Stimulated activated naive CD8-positive, alpha-beta T cell treated with anti-CD3 and anti-CD28 coated beads, Interleukin-15, Interleukin-2, amounts not matched to agents 100 ng/mL and 50 ng/mL, for 24 hours (primary cell): ENCODE data around the gene PPP1R13B.

ENCODE experiments used
- H3K27ac Mint-ChIP-seq: one replicate; pipeline ENCODE4 v1.8.0; 2021; ENCODE audit warnings: mild to moderate bottlenecking, mixed read lengths
- H3K27me3 Mint-ChIP-seq: one replicate; pipeline ENCODE4 v1.8.0; 2021; ENCODE audit warnings: mixed read lengths
- H3K36me3 Mint-ChIP-seq: one replicate; pipeline ENCODE4 v1.8.0; 2021; ENCODE audit warnings: low read depth, mixed read lengths
- H3K4me1 Mint-ChIP-seq: one replicate; pipeline ENCODE4 v1.8.0; 2021; ENCODE audit warnings: low read depth, mixed read lengths
- H3K4me3 Mint-ChIP-seq: one replicate; pipeline ENCODE4 v1.8.0; 2021; ENCODE audit warnings: mild to moderate bottlenecking, mixed read lengths
- H3K9me3 Mint-ChIP-seq: one replicate; pipeline ENCODE4 v1.8.0; 2021; ENCODE audit warnings: mixed read lengths

The PPP1R13B gene

DNA sequence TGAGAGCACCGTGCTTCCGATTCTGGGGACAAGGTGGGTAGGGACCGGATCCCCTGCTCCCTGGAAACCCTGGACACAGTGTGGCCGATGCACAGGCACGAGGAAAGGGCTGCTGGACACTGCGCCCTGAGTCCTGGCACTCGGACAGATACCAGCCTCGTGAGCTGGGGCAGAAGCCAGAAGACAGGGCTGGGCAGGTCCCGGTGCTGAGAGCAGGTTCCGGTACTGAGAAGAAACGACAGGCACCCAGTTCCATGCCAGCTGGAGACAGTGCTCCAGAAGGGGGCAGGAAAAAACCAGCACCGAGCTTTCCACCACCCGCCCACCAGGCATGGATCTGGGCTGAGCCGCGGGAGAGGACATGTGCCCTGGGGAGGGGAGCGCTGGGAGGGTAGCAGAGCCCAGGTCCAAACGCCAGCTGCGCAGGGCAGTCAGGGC, 138.6 kb downstream of the PPP1R13B start:
- H3K9me3 Mint-ChIP-seq, result no peaks in the 10 kb centered on the region
- no peak overlapping the region for H3K4me3 Mint-ChIP-seq
- H3K27ac Mint-ChIP-seq, result peak overlapping the region; percentile 67
- H3K4me1 Mint-ChIP-seq, result peaks cover 12% of the 10 kb centered on the region
- H3K36me3 Mint-ChIP-seq, result peaks cover 39% of the 10 kb centered on the region
- H3K27me3 Mint-ChIP-seq, result no peaks in the 10 kb centered on the region

DNA sequence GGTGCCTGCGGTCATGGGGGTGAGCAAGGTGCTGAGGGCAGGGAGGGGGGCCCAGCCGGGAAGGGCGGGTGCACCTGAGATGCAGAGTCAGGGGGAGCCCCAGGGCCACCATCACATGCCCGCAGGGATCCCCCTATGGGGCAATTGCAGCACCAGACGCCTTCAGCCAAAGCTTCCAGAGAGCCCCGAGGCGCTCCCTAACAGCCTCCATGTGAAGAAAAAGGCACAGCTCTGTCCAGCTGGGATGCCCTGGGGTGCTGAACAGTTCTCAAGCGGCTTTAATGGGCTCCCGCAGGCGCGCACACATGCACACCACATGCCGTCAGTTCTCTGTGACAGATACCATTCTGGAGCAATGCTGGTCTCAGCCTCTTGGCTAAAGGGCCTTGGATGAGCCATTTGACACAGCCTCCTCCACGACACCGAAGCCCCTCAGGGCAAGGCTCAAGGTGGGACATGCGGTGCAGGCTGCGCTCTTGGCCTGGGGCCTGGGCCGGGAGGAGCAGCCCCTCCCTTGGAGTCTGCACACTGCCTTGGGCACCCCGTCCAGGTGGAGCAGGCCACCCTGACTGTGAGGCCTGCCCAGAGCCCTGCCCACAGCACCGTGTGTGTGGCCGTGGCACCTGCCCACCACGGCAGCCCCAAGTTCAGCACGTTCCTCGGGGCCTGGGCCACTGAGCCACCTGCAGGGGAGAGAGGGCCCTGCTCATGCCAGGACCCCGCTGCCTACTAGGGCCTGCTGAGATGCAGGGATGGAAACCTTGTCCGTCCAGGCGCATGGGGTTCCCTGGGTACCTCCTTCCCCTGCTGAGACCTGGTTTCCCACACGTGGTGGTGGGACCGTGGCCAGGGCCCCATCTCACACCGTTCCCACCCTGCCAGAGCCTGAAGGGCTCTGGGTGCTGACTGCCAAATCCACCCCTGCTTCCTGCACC, 139.8 kb downstream of the PPP1R13B start:
- Mint-ChIP-seq H3K9me3 (no peaks in the 10 kb centered on the region), H3K4me3 (no peak overlapping the region), H3K36me3 (peaks cover 48% of the 10 kb centered on the region), H3K4me1 (peaks cover under 1% of the 10 kb centered on the region), H3K27me3 (no peaks in the 10 kb centered on the region), H3K27ac (no peak overlapping the region)

DNA sequence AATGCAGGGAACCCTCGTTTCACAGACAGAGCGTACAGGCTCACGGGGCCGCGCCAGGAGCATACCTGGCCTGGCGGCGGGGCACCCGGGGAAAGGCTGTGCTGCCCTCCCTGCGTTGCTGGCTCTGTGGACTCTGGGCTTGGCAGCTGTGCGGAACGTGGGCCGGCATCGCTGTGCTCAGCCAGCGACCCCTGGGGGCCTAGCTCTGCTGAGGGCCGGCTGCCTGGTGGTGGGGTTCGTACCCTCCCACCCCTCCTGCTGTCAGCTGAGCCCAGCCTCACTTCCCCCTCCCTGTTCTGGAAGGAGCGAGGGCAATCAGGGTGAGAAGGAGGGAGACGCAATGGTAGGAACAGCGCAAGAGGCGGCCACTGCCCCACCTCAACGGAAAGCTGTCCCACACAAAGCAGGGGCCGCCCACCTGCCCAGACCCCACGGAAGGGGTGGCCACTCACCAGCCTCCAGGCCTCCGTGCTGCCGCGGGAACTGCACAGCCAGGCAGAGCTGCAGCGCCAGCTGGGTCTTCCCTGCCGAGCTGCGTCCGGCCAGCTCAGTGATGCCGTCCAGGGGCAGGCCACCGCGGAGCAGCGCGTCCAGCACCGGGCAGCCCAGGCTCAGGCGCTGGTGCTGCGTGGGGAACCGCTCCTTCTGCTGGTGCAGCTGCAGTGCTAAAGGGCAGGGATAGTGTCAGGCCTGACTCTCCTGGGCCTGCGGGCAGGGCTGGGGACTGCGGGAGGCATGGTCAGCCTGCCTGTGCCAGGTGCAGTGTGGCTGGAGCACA, 140.6 kb downstream of the PPP1R13B start:
- H3K4me1 Mint-ChIP-seq, result no peaks in the 10 kb centered on the region
- no peak overlapping the region for H3K27ac Mint-ChIP-seq
- no peaks in the 10 kb centered on the region for H3K9me3 Mint-ChIP-seq
- no peaks in the 10 kb centered on the region for H3K27me3 Mint-ChIP-seq
- H3K4me3 Mint-ChIP-seq, result no peak overlapping the region
- H3K36me3 Mint-ChIP-seq, result peaks cover 53% of the 10 kb centered on the region

DNA sequence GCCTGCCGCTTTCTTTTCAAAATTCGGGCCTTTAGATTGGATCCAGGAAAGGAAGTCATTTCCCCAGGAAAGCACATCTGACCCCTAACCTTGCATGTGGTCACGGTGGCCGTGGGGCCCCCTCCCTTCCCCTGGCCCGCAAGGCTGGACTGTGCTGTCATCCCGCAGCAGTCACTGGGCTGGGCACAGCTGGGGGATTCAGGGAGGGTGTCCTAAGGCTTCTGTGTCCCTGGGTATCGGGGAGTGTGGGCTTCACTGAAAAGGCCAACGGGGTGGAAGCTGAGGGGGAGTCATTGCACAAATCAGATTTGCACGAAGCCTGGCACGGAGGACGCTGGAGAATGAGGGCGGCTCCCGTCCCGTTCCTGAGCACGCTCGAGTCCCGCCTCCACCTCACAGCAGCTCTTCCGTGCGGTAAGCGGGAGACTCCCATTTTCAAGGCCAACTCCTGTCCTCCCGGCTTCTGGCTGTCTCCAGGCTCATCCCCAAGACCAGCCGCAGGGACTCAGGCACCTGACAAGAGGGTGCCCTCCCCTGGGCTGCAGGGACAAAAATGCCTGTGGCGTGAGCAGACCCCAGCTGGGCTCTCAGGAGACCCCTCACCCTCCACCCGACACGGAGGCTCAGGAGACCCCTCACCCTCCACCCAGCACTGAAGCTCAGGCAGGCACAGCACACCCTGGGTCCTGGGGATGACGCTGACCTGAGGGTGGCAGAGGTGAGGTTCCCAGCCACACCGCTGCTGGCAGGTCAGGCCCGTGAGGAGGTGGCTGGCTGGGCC, 141.7 kb downstream of the PPP1R13B start:
- Mint-ChIP-seq H3K4me3 (no peak overlapping the region), H3K27ac (no peak overlapping the region), H3K36me3 (peaks cover 48% of the 10 kb centered on the region), H3K9me3 (no peaks in the 10 kb centered on the region), H3K27me3 (no peaks in the 10 kb centered on the region), H3K4me1 (no peaks in the 10 kb centered on the region)

DNA sequence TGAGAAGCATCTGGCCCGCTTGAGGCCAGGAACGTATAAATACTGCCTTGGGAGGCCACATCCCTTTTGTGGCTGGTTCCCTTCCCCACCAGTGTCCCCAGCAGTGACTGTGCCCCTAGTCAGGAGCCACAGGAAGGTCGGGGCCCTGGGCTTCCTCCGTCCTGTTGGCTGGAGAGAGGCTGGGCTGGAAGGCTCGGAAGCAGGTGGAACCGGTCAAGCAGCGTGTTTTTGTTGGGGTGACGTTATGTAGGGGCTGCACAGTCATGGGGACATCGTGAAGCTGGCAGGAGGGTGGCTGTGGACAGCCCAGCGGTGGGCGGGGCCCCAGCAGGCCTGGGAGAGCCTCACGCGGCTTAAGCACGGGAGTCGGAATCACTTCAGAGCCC, 142.3 kb downstream of the PPP1R13B start:
- Mint-ChIP-seq H3K27me3 (no peaks in the 10 kb centered on the region), H3K36me3 (peaks cover 47% of the 10 kb centered on the region), H3K4me3 (no peak overlapping the region), H3K9me3 (no peaks in the 10 kb centered on the region), H3K4me1 (no peaks in the 10 kb centered on the region), H3K27ac (no peak overlapping the region)

DNA sequence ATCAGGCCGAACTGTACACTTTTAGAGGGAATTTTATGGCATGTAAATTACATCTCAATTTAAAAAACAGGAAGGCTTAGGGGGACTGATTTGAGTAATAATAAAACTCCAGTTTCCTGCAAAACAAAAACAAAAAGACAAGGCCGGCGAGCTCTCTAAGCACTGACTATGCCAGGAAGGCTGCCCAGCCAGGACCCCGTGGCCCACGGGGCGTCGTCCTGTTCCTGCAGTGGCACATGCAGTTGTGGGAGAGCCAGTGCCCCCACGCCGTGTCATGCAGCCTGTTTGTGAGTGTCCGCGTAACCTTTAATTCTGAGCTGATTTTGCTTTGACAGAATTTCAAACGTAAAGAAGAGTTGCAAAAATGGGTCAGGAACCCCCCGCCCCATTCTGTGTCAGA, 142.7 kb downstream of the PPP1R13B start:
- Mint-ChIP-seq H3K4me3 (no peak overlapping the region), H3K4me1 (no peaks in the 10 kb centered on the region), H3K9me3 (no peaks in the 10 kb centered on the region), H3K36me3 (peaks cover 46% of the 10 kb centered on the region), H3K27ac (no peak overlapping the region), H3K27me3 (no peaks in the 10 kb centered on the region)

DNA sequence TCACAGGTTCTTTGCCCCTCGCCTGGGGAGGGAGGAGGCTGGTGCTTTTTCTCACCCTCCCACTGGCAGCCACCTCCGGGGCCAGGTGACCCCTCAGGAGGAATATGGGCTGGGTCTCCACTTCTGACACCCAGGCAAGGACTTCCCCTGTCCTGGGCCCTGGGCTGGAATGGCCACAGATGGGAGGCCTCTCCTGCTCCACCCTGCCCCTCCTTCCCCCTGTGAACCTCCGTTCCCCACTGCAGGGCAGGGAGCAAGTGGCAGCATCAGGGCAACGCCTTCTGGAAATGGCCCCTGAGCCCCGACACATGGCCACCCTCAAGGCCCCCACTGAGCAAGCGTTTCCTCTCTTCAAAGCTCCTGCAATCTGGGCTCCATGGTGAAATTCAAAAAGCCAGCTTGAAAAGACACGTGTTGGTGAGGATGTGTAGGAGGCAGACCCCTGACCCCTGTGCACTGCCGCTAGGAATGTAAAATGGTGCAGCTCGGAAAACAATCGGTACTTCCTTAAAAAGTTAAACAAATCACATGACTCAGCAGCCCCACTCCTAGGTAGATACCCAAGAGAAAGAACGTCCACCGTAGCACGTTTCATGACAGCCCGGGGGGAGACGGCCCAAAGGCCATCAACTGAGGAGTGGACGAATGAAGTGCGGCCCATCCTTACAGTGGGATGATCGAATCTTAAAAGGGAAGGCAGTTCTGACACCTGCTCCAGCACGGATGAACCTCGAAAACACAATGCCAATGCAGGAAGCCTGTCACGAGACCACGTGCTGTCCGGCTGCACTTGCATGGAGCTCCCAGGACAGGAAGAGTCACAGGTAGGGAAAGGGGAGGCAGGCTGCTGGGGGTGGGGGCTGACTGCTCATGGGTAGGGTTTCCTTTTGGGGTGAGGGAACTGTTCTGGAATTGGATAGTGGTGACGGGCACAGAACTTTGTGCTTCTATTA, 143.7 kb downstream of the PPP1R13B start:
- no peak overlapping the region for H3K27ac Mint-ChIP-seq
- H3K4me1 Mint-ChIP-seq, result no peaks in the 10 kb centered on the region
- no peak overlapping the region for H3K4me3 Mint-ChIP-seq

DNA sequence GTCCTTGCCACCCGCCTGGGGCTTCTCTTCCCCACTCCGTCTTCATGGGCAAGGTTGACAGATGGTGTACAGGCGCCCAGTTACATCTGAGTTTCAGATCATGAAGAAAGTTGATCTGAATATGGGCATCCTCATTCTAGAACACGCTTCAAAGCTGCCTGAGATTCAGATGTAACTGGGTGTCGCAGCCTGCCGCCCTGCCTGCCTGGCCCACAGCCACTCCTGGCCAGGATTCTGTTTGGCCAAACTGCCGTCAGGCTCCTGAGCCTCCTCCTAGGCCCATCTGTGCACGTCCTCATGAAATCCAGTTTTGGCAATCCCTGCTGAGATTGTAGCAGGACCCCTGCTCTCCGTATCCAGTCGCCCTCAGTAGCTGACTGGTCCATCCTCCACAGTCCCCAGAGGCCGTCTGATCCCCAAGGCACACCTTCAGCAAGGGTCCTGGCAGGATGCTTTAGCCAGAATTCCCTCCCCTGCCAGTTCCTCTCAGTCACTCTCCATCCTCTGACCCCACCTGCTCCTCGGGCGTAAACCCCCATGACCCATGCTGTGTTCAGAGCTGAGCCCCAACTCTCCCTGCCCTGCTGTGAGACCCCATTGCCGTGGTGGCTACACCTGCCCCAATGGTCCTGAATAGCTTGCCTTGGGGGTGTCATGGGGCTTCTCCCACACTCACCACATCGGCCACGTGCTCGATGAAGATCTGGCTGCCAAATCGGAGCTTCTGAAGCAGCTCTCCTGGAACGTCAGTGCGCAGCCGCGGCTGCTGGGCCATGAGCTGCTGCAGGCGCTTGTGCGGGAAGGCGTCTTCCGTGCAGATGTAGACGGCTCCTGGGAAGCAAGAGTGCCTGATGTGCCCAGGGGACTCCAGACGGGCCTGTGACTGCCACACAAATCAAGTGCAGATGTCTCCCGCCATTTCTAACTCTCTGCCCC, 144.6 kb downstream of the PPP1R13B start:
- Mint-ChIP-seq H3K27ac (no peak overlapping the region), H3K36me3 (peaks cover 32% of the 10 kb centered on the region), H3K9me3 (no peaks in the 10 kb centered on the region), H3K4me1 (no peaks in the 10 kb centered on the region), H3K27me3 (no peaks in the 10 kb centered on the region), H3K4me3 (no peak overlapping the region)

More for the DNA sequence above, 143.7 kb downstream of the PPP1R13B start:
- H3K27me3 Mint-ChIP-seq, result no peaks in the 10 kb centered on the region
- H3K36me3 Mint-ChIP-seq, result peaks cover 36% of the 10 kb centered on the region
- no peaks in the 10 kb centered on the region for H3K9me3 Mint-ChIP-seq

DNA sequence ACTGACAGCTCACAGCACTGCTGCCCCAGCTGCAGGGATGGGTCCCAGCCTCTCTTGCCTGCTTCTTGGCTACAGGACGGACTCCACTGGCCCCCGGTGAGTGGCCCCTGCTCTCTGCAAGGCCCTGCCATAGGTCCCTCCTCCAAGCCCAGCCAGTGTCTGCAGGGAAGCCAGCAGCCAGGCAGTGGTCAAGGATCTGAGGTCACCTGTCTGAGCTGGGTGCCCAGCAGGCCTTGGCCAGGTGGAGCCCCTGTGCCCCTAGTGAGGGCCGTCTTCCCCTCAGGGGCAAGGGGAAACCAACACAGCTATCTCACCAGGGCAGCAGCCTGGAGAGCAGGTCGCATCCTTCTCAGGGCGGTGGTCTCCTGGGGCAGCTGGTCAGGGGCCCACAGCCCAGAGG, 145.3 kb downstream of the PPP1R13B start:
- Mint-ChIP-seq H3K4me3 (no peak overlapping the region), H3K27ac (no peak overlapping the region), H3K36me3 (peaks cover 32% of the 10 kb centered on the region), H3K9me3 (no peaks in the 10 kb centered on the region), H3K4me1 (no peaks in the 10 kb centered on the region), H3K27me3 (no peaks in the 10 kb centered on the region)

DNA sequence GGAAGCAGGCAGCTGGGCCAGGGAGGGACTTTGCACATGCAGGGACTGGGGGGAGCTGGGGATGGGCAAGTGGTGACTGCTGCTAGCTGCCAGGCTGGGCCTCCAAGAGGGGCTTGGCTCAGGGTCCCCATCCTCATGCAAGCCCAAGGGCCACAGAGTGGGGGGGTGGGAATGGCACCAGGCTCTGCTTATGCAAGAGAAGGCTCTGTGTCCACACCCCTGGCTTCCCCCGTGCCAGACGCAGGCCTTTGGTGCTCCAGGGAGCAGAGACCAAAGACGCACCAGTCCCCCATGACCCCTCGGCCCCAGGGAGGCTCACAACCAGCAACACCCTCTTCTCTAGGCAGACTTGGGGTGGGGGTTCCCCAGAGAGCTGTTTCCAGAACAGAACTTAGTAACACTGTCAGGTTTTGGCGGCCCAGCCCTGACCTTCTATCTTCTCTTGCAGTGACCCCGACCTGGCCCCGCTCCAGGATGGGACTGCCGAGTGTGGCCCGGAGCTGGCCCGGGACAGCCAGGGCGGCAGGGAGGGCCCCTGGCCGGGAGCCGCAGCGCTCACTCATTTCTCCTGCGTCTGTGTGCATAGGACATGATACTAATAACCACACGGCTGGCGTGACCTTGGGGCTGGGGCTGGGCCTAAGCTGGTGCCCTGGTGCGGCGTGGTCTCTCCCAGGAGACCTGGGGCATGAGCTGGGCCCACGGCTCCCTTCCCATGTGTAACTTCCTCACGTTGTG, 146.5 kb downstream of the PPP1R13B start:
- Mint-ChIP-seq H3K4me1 (peaks cover 5% of the 10 kb centered on the region), H3K27ac (no peak overlapping the region), H3K9me3 (no peaks in the 10 kb centered on the region), H3K27me3 (no peaks in the 10 kb centered on the region), H3K36me3 (peaks cover 38% of the 10 kb centered on the region), H3K4me3 (no peak overlapping the region)

DNA sequence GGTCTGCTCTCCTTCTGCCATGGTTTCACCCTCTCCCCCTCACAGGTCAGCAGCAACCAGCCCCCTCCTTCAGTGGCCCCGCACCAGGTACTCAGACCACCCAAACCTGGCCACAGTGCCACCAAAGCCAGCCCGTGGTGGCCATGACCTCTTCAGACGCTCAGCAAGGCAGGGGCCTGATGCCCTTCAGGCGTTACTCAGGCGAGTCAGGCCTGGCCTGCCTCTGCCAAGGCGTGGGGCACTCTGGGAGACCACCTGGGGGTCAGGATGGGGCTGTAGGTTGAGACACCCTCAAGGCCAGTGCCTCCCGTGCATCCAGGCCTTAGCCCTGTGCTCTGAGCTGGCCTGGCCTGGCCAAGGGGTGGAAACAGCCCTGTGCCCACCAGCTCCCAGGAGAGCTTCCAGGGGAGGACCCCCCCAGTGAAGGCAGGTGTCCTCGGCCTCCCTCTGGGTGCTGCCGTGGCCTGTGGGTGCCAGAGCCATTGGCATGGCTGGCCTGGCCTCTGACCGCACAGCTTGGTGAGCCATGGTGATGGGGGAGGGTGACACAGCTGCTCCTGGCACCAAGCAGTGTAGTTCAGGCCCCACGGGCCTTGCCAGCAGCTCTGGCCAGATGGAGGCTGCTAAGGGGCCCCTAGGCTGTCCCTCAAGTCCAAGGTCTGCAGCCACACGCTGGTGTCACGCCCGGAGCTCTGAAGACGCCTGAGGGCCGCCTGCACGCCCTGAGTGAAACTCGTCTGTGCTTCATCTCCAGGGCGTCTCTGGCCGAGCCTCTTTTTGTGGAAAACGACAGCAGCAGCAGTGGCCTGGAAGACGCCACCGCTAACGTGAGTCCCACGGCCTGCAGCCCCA, 147.2 kb downstream of the PPP1R13B start:
- Mint-ChIP-seq H3K27me3 (no peaks in the 10 kb centered on the region), H3K36me3 (peaks cover 33% of the 10 kb centered on the region), H3K4me3 (no peak overlapping the region), H3K9me3 (no peaks in the 10 kb centered on the region), H3K27ac (peak overlapping the region; percentile 49), H3K4me1 (peaks cover 5% of the 10 kb centered on the region)

DNA sequence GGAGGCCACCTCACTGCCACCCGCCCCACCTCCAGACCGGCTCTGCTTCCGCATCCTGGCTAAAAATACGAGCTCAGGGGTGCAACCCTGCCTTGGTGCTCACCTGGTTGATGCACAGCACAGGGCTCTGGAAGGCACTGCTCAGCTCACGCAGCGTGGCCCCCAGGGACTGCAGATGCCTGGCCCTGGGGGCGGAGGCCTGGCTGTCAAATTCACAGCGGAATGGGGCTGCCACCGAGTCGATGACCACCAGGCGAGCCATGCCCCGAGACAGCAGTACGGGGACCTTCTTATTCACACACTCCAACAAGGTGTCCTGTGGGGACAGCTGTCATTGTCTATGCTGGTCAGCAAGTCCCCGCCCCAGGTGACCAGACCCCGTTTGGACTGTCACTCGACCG, 148.1 kb downstream of the PPP1R13B start:
- peaks cover 26% of the 10 kb centered on the region for H3K36me3 Mint-ChIP-seq
- no peak overlapping the region for H3K4me3 Mint-ChIP-seq
- peak overlapping the region; percentile 49 for H3K27ac Mint-ChIP-seq
- no peaks in the 10 kb centered on the region for H3K27me3 Mint-ChIP-seq
- peaks cover 5% of the 10 kb centered on the region for H3K4me1 Mint-ChIP-seq
- H3K9me3 Mint-ChIP-seq, result no peaks in the 10 kb centered on the region
